Hepatocyte (in vitro differentiated cells): Measurements from ENCODE around the gene DTL. TPM values are rescaled to one million over a fixed set of nuclear protein-coding genes. Genes with fewer than 3 reads are reported as not detected.

Source experiments
- DNase-seq: peaks from one replicate; pipeline ENCODE4 v3.0.0-alpha.2; 2016; ENCODE audit warnings: low spot score
- H2AFZ ChIP-seq: fragments of 200-600 bp; sonication (generic); 2 replicates; pipeline ENCODE4 v1.6.0; 2016; ENCODE audit warnings: antibody characterized with exemption, mild to moderate bottlenecking
- H3K27ac ChIP-seq: fragments of 200-600 bp; sonication (generic); 2 replicates; pipeline ENCODE4 v1.5.1; 2016; ENCODE audit warnings: mild to moderate bottlenecking
- H3K27me3 ChIP-seq: fragments of 200-600 bp; sonication (generic); 2 replicates; pipeline ENCODE4 v1.6.1; 2016
- H3K36me3 ChIP-seq: fragments of 200-600 bp; sonication (generic); replicated peaks from 2 replicates; pipeline ENCODE4 v1.5.1; 2016; ENCODE audit warnings: low read depth; ENCODE audit not compliant: insufficient read depth
- H3K4me1 ChIP-seq: fragments of 200-600 bp; sonication (generic); 2 replicates; pipeline ENCODE4 v1.5.1; 2016; ENCODE audit warnings: mild to moderate bottlenecking, moderate library complexity; ENCODE audit not compliant: insufficient read depth
- H3K4me2 ChIP-seq: fragments of 200-600 bp; sonication (generic); 2 replicates; pipeline ENCODE4 v1.6.0; 2016
- H3K4me3 ChIP-seq: fragments of 200-600 bp; sonication (generic); 2 replicates; pipeline ENCODE4 v1.5.1; 2016; ENCODE audit warnings: mild to moderate bottlenecking
- H3K79me2 ChIP-seq: fragments of 200-600 bp; sonication (generic); 2 replicates; pipeline ENCODE4 v1.6.0; 2017; ENCODE audit warnings: mild to moderate bottlenecking
- H3K9me2 ChIP-seq: fragments of 200-600 bp; sonication (generic); replicated peaks from 2 replicates; pipeline ENCODE4 v1.6.0; 2017; ENCODE audit warnings: mild to moderate bottlenecking; ENCODE audit not compliant: insufficient read depth
- H3K9me3 ChIP-seq: fragments of 200-600 bp; sonication (generic); 2 replicates; pipeline ENCODE4 v1.5.1; 2016; ENCODE audit warnings: low read depth, mild to moderate bottlenecking
- H4K20me1 ChIP-seq: fragments of 200-600 bp; sonication (generic); 2 replicates; pipeline ENCODE4 v1.6.0; 2016; ENCODE audit warnings: mild to moderate bottlenecking; ENCODE audit not compliant: insufficient read depth, poor library complexity, severe bottlenecking
- EZH2 ChIP-seq: fragments of 200-600 bp; sonication (generic); IDR thresholded peaks from 2 replicates; pipeline ENCODE4 v1.6.1; 2016; ENCODE audit warnings: antibody characterized with exemption, mild to moderate bottlenecking, borderline replicate concordance
- EZH2phosphoT487 ChIP-seq: fragments of 200-600 bp; sonication (generic); IDR thresholded peaks from one replicate; pipeline ENCODE4 v1.6.1; 2018; ENCODE audit warnings: antibody characterized with exemption, mild to moderate bottlenecking, low read depth, moderate library complexity; ENCODE audit not compliant: unreplicated experiment, severe bottlenecking
- WGBS: methylation state at CpG from one replicate; pipeline ENCODE4 v1.1.6; 2016; ENCODE audit warnings: low lambda C conversion rate; ENCODE audit errors: missing lambda C conversion rate; 5-methylcytosine and 5-hydroxymethylcytosine counted together
- polyA plus RNA-seq: library from polyadenylated mRNA; unstranded; fragments of >200 nt; fragmentation: Nextera tagmentation; extraction: Ambion mirVana; gene quantifications from 2 replicates; pipeline ENCODE4 v1.2.1, GENCODE V29; 2016
- total RNA-seq: library from RNA; depleted of rRNA; stranded (reverse); fragments of >200 nt; gene quantifications from 2 replicates; pipeline ENCODE4 v1.2.3, GENCODE V29; 2014
- TF ChIP-seq, protein P1 (sequence below): fragments of 200-600 bp; sonication (generic); IDR thresholded peaks from 2 replicates; pipeline ENCODE4 v1.5.1; 2016; ENCODE audit warnings: antibody characterized with exemption, mild to moderate bottlenecking; ENCODE audit not compliant: poor library complexity

The DTL gene
- total and polyA plus RNA-seq, 2 experiments from 2014 or later = 3.1 to 6.7 TPM

DNA sequence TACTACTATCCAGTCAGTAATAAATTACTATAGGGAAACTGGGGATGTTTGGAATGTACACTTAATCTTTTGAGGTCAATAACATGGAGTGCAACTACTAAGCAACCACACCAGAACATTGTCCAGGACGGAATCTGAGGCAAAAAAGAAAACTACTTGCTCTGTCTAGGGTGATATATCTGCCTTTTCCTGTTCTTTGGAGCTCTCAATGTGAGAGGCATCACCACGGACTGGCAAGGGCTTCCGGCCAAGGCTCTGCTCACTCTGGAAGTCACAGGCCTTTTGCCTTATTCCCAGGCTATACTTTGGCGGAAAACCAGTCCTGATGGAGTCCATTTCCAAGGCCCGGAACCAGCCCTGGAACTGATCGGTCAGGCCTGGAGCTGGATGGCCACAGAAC, 94.2 kb downstream of the DTL start:
- Histone ChIP-seq H3K27ac (no peak overlapping the region), H3K4me2 (no peak overlapping the region), H3K4me3 (no peak overlapping the region), H3K9me2 (no peaks in the 10 kb centered on the region), H3K36me3 (no peaks in the 10 kb centered on the region), H3K27me3 (no peaks in the 10 kb centered on the region), H3K9me3 (no peaks in the 10 kb centered on the region), H2AFZ (no peak overlapping the region), H3K4me1 (no peaks in the 10 kb centered on the region), H3K79me2 (no peaks in the 10 kb centered on the region), H4K20me1 (no peaks in the 10 kb centered on the region)
- no peak for TF ChIP-seq EZH2phosphoT487
- TF ChIP-seq, protein P1, sequence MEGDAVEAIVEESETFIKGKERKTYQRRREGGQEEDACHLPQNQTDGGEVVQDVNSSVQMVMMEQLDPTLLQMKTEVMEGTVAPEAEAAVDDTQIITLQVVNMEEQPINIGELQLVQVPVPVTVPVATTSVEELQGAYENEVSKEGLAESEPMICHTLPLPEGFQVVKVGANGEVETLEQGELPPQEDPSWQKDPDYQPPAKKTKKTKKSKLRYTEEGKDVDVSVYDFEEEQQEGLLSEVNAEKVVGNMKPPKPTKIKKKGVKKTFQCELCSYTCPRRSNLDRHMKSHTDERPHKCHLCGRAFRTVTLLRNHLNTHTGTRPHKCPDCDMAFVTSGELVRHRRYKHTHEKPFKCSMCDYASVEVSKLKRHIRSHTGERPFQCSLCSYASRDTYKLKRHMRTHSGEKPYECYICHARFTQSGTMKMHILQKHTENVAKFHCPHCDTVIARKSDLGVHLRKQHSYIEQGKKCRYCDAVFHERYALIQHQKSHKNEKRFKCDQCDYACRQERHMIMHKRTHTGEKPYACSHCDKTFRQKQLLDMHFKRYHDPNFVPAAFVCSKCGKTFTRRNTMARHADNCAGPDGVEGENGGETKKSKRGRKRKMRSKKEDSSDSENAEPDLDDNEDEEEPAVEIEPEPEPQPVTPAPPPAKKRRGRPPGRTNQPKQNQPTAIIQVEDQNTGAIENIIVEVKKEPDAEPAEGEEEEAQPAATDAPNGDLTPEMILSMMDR = no peak
- no peak for TF ChIP-seq EZH2
- DNase-seq = no peak
- 95% methylated on average over 6 of the region's 6 CpGs for WGBS

DNA sequence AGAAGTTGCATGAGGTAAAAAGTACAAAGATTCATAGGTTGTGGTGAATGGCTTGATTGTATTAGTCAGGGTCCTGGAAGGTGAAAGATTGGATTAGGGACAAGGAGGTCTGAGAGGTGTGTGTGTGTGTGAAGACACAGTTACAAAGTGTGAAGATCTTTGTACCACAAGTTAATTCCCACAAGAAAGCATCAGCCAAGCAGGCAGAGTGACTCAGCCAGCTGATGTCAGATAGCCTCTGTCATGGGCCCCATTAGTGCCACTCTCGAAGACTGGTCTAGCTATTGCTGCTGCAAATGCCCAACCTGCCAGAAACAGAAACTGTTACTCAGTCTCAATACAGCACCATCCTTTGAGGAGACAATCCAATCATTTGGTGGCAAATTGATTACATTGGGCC, 96.5 kb downstream of the DTL start:
- H3K4me2 ChIP-seq = no peak overlapping the region

GRCh38 chr1:212133319-212133718, 97.8 kb downstream of the DTL start:
- Histone ChIP-seq H3K4me3 (no peak overlapping the region), H3K4me1 (no peaks in the 10 kb centered on the region), H4K20me1 (no peaks in the 10 kb centered on the region), H3K36me3 (no peaks in the 10 kb centered on the region), H3K4me2 (no peak overlapping the region), H3K9me3 (no peaks in the 10 kb centered on the region), H3K27ac (no peak overlapping the region), H3K79me2 (no peaks in the 10 kb centered on the region), H3K27me3 (no peaks in the 10 kb centered on the region), H3K9me2 (no peaks in the 10 kb centered on the region), H2AFZ (no peak overlapping the region)
- no peak for DNase-seq
- WGBS = 99% methylated on average over 2 of the region's 2 CpGs
- TF ChIP-seq EZH2 = no peak
- no peak for TF ChIP-seq EZH2phosphoT487
- TF ChIP-seq, protein P1 = no peak

More for the DNA sequence above, 96.5 kb downstream of the DTL start:
- H3K4me3 ChIP-seq = no peak overlapping the region
- TF ChIP-seq, protein P1 = no peak
- TF ChIP-seq EZH2phosphoT487 = no peak
- no peak for TF ChIP-seq EZH2
- H3K27ac ChIP-seq = no peak overlapping the region
- peak; percentile 26 for DNase-seq
- H3K4me1 ChIP-seq = no peaks in the 10 kb centered on the region
- WGBS = 88% methylated on average over 1 of the region's 1 CpG
- no peak overlapping the region for H2AFZ ChIP-seq
- H4K20me1 ChIP-seq = no peaks in the 10 kb centered on the region
- H3K9me3 ChIP-seq = no peaks in the 10 kb centered on the region
- H3K36me3 ChIP-seq = no peaks in the 10 kb centered on the region
- H3K27me3 ChIP-seq = no peaks in the 10 kb centered on the region
- no peaks in the 10 kb centered on the region for H3K9me2 ChIP-seq
- no peaks in the 10 kb centered on the region for H3K79me2 ChIP-seq

DNA sequence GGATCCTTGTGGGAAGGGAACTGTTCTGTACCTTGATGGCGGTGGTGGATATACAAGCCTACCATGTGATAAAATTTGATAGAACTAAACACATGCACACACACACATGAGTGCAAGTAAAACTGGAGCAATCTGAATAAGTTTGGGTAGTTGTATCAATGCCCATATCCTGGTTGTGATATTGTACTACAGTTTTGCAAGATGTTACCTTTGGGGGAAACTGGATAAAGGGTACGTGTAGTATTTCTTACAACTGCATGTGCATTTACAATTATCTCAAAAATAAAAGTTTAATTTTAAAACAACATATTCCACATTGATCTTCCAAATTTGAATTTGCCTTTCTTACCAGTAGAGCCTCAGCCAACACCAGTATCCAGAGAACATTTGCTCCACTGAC, 99.6 kb downstream of the DTL start:
- WGBS = 98% methylated on average over 2 of the region's 2 CpGs
- H3K4me3 ChIP-seq = no peak overlapping the region

More for the DNA sequence above, 99.6 kb downstream of the DTL start:
- H3K36me3 ChIP-seq = no peaks in the 10 kb centered on the region
- no peak overlapping the region for H3K4me2 ChIP-seq
- no peaks in the 10 kb centered on the region for H3K79me2 ChIP-seq
- no peaks in the 10 kb centered on the region for H3K9me2 ChIP-seq
- no peaks in the 10 kb centered on the region for H3K27me3 ChIP-seq
- H3K4me1 ChIP-seq = no peaks in the 10 kb centered on the region
- H2AFZ ChIP-seq = no peak overlapping the region
- H3K27ac ChIP-seq = no peak overlapping the region
- TF ChIP-seq, protein P1 = no peak
- TF ChIP-seq EZH2phosphoT487 (no peak), EZH2 (no peak)
- no peak for DNase-seq
- no peaks in the 10 kb centered on the region for H4K20me1 ChIP-seq
- H3K9me3 ChIP-seq = no peaks in the 10 kb centered on the region
